HepG2 (cell line): ENCODE data around the gene PPP4C. TPM values are rescaled to one million over a fixed set of nuclear protein-coding genes. Genes with fewer than 3 reads are reported as not detected.

Experiments used
- BCL6 ChIP-seq: IDR thresholded peaks from 2 replicates; pipeline ENCODE4 v1.6.1; 2016; ENCODE audit warnings: missing genetic modification reagents, missing compliant biosample characterization
- FOXA3 ChIP-seq: IDR thresholded peaks from 2 replicates; pipeline ENCODE4 v1.6.1; 2016; ENCODE audit warnings: missing genetic modification reagents, missing compliant biosample characterization
- HNF4A ChIP-seq: sonication (generic); formaldehyde crosslinking; IDR thresholded peaks from 2 replicates; pipeline ENCODE4 v1.4.0; 2020; ENCODE audit warnings: missing genetic modification reagents
- KLF6 ChIP-seq: IDR thresholded peaks from 2 replicates; pipeline ENCODE4 v1.8.0; 2016; ENCODE audit warnings: missing biosample characterization, missing genetic modification reagents
- KMT2A ChIP-seq: sonication (generic); formaldehyde crosslinking; IDR thresholded peaks from 2 replicates; pipeline ENCODE4 v1.4.0; 2020; ENCODE audit warnings: missing genetic modification reagents
- NBN ChIP-seq: fragments of 450-650 bp; conservative IDR thresholded peaks from 2 replicates; pipeline ENCODE4 v1.6.1; 2017
- NR2F6 ChIP-seq, 2 experiments: IDR thresholded peaks; 2 replicates each; pipeline ENCODE4 v1.6.1; 2016; ENCODE audit warnings: antibody characterized with exemption in 1 of 2, mild to moderate bottlenecking in 1 of 2
- PHF5A ChIP-seq: IDR thresholded peaks from one replicate; pipeline ENCODE4 v1.6.1; 2018; ENCODE audit warnings: low read depth, missing genetic modification reagents; ENCODE audit not compliant: unreplicated experiment
- SIX1 ChIP-seq: sonication (generic); formaldehyde crosslinking; IDR thresholded peaks from 2 replicates; pipeline ENCODE4 v1.4.0; 2020; ENCODE audit warnings: missing genetic modification reagents, borderline replicate concordance
- SOX5 ChIP-seq: IDR thresholded peaks from 2 replicates; pipeline ENCODE4 v1.6.1; 2016; ENCODE audit warnings: borderline replicate concordance
- TBP ChIP-seq: sonication (generic); formaldehyde crosslinking; IDR thresholded peaks from 2 replicates; pipeline ENCODE4 v1.5.0; 2020; ENCODE audit warnings: missing genetic modification reagents
- U2AF1 ChIP-seq: fragments of 200-400 bp; formaldehyde crosslinking; optimal IDR thresholded peaks from 2 replicates; pipeline ENCODE3; 2017; ENCODE audit warnings: mild to moderate bottlenecking, low read depth, low read length
- ZNF12 ChIP-seq: sonication (generic); formaldehyde crosslinking; IDR thresholded peaks from 2 replicates; pipeline ENCODE4 v1.5.0; 2020; ENCODE audit warnings: missing genetic modification reagents
- ZNF432 ChIP-seq: sonication (generic); formaldehyde crosslinking; IDR thresholded peaks from 2 replicates; pipeline ENCODE4 v1.5.0; 2020; ENCODE audit warnings: missing genetic modification reagents, mild to moderate bottlenecking, borderline replicate concordance
- ZNF589 ChIP-seq: sonication (generic); formaldehyde crosslinking; conservative IDR thresholded peaks from 2 replicates; pipeline ENCODE4 v1.8.0; 2022; ENCODE audit warnings: mild to moderate bottlenecking, moderate library complexity, missing genetic modification reagents
- polyA plus RNA-seq, 8 experiments: library from polyadenylated mRNA; depleted of rRNA in 3 of 8; stranded (reverse) in 7 of 8; unstranded in 1 of 8; fragments of >200 nt; fragmentation: Illumina TruSeq in 4 of 8; extraction: Trizol in 4 of 8; gene quantifications; 2 replicates each; pipeline versions ENCODE4 v1.2.1 to v1.2.3, GENCODE V29; 2011 to 2016; ENCODE audit warnings: low read depth in 4 of 8, missing spikeins in 1 of 8, mixed read lengths in 1 of 8; ENCODE audit not compliant: insufficient read depth in 1 of 8
- total RNA-seq, 5 experiments: library from RNA; depleted of rRNA; stranded (reverse); fragments of >200 nt; fragmentation: Illumina TruSeq; extraction: Trizol; gene quantifications; 2 replicates each; pipeline ENCODE4 v1.2.3, GENCODE V29; 2016; ENCODE audit warnings: low read depth in 1 of 5
- TF ChIP-seq, protein P1 (sequence below): sonication (generic); formaldehyde crosslinking; IDR thresholded peaks from 2 replicates; pipeline ENCODE4 v1.4.0; 2020; ENCODE audit warnings: mild to moderate bottlenecking, low read depth, missing genetic modification reagents
- TF ChIP-seq, protein P2 (sequence below): sonication (generic); formaldehyde crosslinking; IDR thresholded peaks from 2 replicates; pipeline ENCODE4 v1.8.0; 2022; ENCODE audit warnings: mild to moderate bottlenecking, missing genetic modification reagents; ENCODE audit not compliant: insufficient replicate concordance
- TF ChIP-seq, protein P3 (sequence below): sonication (generic); formaldehyde crosslinking; IDR thresholded peaks from 2 replicates; pipeline ENCODE4 v1.4.0; 2020; ENCODE audit warnings: low read depth, mild to moderate bottlenecking, missing genetic modification reagents
- TF ChIP-seq, protein P4 (sequence below): sonication (generic); formaldehyde crosslinking; IDR thresholded peaks from 2 replicates; pipeline ENCODE4 v1.4.0; 2020; ENCODE audit warnings: mild to moderate bottlenecking, missing genetic modification reagents
- TF ChIP-seq, protein P5 (sequence below): sonication (generic); formaldehyde crosslinking; conservative IDR thresholded peaks from 2 replicates; pipeline ENCODE4 v1.4.0; 2020; ENCODE audit warnings: missing genetic modification reagents
- TF ChIP-seq, protein P6 (sequence below): IDR thresholded peaks from 2 replicates; pipeline ENCODE4 v1.6.1; 2016; ENCODE audit warnings: mild to moderate bottlenecking, missing biosample characterization, missing genetic modification reagents
- TF ChIP-seq, protein P7 (sequence below): sonication (generic); formaldehyde crosslinking; IDR thresholded peaks from 2 replicates; pipeline ENCODE4 v1.5.0; 2020; ENCODE audit warnings: missing genetic modification reagents, mild to moderate bottlenecking, borderline replicate concordance

Gene PPP4C
- total and polyA plus RNA-seq, 2 of the 13 experiments (the other 11 are each of a cell fraction or from before 2014, with no cell fraction given), result 176 to 220 TPM

DNA sequence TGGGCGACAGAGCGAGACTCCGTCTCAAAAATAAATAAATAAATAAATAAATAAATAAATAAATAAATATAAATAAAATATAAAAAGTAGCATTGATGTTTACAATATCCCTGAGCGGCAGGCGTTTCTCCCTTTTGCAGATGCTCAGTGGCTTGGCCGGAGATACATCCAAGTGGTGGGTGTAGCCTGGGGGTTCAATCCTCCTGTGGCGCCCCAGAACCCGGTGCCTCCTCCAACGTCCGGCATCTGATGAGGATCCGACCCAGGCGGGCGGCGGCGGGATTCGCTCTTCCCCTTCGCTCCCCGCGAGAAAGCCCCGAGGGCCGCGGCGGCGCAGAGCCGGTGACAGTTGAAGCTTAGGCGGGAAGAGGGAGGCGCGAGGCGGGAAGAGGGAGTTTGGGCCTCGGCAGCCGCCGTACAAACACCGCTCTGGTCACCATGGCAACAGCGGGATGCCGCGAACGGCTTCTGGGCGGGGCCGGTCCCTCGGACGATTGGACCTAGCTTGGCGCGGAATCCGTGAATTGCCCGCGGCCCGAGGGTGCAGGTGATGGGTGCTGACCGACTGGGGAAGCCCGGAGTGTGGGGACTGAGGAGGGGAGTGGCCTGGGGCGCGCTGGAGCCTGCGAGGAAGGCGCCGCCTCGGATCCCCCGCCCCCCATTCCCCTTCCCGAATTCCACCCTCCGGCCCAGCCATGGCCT is 23.0 kb upstream of the PPP4C start (continued):
- no peak for TF ChIP-seq NR2F6 (IDR thresholded peaks at IDR 0.05)
- TF ChIP-seq NR2F6 (CRISPR knock-in tag; IDR thresholded peaks at IDR 0.05), result peak; percentile 74
- no peak for TF ChIP-seq NBN
- TF ChIP-seq, protein P1, sequence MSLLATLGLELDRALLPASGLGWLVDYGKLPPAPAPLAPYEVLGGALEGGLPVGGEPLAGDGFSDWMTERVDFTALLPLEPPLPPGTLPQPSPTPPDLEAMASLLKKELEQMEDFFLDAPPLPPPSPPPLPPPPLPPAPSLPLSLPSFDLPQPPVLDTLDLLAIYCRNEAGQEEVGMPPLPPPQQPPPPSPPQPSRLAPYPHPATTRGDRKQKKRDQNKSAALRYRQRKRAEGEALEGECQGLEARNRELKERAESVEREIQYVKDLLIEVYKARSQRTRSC (CRISPR knock-in tag), result peak; percentile 98
- no peak for TF ChIP-seq U2AF1
- TF ChIP-seq ZNF589 (CRISPR knock-in tag), result peak; percentile 97
- peak; percentile 33; the same call in 1 of the 2 replicates for TF ChIP-seq SIX1 (CRISPR knock-in tag)
- TF ChIP-seq PHF5A, result peak; percentile 68
- peak; percentile 81 for TF ChIP-seq KMT2A (CRISPR knock-in tag)
- TF ChIP-seq, protein P2, sequence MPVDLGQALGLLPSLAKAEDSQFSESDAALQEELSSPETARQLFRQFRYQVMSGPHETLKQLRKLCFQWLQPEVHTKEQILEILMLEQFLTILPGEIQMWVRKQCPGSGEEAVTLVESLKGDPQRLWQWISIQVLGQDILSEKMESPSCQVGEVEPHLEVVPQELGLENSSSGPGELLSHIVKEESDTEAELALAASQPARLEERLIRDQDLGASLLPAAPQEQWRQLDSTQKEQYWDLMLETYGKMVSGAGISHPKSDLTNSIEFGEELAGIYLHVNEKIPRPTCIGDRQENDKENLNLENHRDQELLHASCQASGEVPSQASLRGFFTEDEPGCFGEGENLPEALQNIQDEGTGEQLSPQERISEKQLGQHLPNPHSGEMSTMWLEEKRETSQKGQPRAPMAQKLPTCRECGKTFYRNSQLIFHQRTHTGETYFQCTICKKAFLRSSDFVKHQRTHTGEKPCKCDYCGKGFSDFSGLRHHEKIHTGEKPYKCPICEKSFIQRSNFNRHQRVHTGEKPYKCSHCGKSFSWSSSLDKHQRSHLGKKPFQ (CRISPR knock-in tag), result peak; percentile 92
- TF ChIP-seq TBP (CRISPR knock-in tag), result no peak
- TF ChIP-seq ZNF12 (CRISPR knock-in tag), result 0 out of 2 replicates have a peak, but pooled peaks have one; percentile 59
- peak; percentile 75 for TF ChIP-seq SOX5
- TF ChIP-seq FOXA3 (CRISPR knock-in tag), result peak; percentile 69
- peak; percentile 67 for TF ChIP-seq BCL6
- 0 out of 2 replicates have a peak, but pooled peaks have one; percentile 68 for TF ChIP-seq KLF6 (CRISPR knock-in tag)
- TF ChIP-seq, protein P3, sequence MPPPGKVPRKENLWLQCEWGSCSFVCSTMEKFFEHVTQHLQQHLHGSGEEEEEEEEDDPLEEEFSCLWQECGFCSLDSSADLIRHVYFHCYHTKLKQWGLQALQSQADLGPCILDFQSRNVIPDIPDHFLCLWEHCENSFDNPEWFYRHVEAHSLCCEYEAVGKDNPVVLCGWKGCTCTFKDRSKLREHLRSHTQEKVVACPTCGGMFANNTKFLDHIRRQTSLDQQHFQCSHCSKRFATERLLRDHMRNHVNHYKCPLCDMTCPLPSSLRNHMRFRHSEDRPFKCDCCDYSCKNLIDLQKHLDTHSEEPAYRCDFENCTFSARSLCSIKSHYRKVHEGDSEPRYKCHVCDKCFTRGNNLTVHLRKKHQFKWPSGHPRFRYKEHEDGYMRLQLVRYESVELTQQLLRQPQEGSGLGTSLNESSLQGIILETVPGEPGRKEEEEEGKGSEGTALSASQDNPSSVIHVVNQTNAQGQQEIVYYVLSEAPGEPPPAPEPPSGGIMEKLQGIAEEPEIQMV (CRISPR knock-in tag), result peak; percentile 94
- TF ChIP-seq HNF4A (CRISPR knock-in tag), result peak; percentile 65
- TF ChIP-seq, protein P4, sequence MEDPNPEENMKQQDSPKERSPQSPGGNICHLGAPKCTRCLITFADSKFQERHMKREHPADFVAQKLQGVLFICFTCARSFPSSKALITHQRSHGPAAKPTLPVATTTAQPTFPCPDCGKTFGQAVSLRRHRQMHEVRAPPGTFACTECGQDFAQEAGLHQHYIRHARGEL, result no peak
- TF ChIP-seq, protein P5, sequence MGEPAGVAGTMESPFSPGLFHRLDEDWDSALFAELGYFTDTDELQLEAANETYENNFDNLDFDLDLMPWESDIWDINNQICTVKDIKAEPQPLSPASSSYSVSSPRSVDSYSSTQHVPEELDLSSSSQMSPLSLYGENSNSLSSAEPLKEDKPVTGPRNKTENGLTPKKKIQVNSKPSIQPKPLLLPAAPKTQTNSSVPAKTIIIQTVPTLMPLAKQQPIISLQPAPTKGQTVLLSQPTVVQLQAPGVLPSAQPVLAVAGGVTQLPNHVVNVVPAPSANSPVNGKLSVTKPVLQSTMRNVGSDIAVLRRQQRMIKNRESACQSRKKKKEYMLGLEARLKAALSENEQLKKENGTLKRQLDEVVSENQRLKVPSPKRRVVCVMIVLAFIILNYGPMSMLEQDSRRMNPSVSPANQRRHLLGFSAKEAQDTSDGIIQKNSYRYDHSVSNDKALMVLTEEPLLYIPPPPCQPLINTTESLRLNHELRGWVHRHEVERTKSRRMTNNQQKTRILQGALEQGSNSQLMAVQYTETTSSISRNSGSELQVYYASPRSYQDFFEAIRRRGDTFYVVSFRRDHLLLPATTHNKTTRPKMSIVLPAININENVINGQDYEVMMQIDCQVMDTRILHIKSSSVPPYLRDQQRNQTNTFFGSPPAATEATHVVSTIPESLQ (CRISPR knock-in tag), result peak; percentile 70; the same call in 1 of the 2 replicates
- TF ChIP-seq ZNF432 (CRISPR knock-in tag), result no peak
- TF ChIP-seq, protein P6, sequence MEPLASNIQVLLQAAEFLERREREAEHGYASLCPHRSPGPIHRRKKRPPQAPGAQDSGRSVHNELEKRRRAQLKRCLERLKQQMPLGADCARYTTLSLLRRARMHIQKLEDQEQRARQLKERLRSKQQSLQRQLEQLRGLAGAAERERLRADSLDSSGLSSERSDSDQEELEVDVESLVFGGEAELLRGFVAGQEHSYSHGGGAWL (CRISPR knock-in tag), result peak; percentile 97
- TF ChIP-seq, protein P7, sequence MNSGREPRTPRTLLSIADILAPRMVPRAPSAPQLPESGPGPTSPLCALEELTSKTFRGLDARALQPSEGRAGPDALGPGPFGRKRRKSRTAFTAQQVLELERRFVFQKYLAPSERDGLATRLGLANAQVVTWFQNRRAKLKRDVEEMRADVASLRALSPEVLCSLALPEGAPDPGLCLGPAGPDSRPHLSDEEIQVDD (CRISPR knock-in tag), result peak; percentile 92
